Activated CD4-positive, alpha-beta T cell treated with anti-CD3 and anti-CD28 coated beads, Interleukin-2, amount 50 U/mL, for 16 hours (primary cell): ENCODE data around the gene ZC2HC1B.
"Not testable (repeated sequence)": the region's sequence is repeated elsewhere in the genome, so short reads cannot be mapped to it uniquely, and the experiment has no call there.

Source experiments
- DNase-seq: peaks from one replicate; pipeline ENCODE4 v3.0.0-alpha.2; 2020

ZC2HC1B gene, protein sequence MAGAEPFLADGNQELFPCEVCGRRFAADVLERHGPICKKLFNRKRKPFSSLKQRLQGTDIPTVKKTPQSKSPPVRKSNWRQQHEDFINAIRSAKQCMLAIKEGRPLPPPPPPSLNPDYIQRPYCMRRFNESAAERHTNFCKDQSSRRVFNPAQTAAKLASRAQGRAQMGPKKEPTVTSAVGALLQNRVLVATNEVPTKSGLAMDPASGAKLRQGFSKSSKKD

GRCh38 chr6:143864234-143864633 is at the start of gene ZC2HC1B:
Gene ZC2HC1B (plus strand): TSS chr6:143864474. CDS start chr6:143864540, 66 bp downstream.
- no peak for DNase-seq

DNA sequence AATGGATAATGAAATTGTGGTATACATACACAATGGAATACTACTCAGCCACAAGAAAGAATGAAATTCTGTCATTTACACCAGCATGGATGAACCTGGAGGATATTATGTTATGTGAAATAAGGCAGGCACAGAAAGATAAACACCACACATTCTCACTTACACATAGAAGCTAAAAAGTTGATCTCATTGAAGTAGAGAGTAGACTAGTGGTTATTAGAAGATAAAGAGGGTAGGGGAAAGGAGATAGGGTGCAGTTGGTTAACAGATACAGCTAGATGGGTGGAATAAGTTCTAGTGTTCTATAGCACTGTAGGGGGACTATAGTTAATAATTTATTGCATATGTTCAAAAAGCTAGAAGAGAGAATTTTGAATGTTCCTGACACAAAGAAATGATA is 46.7 kb upstream of the ZC2HC1B start:
- DNase-seq: no peak

DNA sequence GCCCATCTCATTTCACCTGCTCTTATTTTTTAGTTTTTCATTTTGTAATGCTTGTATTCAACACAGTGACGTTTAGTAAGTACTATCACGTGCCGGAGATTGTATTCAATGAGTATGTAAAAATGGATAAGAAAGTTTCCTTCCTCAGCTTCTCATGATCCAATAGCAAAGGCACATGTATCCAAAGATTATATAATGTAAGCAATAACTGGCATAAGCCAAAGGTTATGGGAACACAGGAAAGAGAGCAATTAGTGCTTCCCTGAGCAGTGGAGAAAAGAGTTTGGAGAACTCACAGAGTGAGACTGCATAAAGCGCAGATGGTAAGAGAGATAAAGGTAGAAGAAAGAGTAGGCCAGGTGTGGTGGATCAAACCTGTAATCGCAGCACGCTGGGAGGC is 42.9 kb upstream of the ZC2HC1B start:
- no peak for DNase-seq

DNA sequence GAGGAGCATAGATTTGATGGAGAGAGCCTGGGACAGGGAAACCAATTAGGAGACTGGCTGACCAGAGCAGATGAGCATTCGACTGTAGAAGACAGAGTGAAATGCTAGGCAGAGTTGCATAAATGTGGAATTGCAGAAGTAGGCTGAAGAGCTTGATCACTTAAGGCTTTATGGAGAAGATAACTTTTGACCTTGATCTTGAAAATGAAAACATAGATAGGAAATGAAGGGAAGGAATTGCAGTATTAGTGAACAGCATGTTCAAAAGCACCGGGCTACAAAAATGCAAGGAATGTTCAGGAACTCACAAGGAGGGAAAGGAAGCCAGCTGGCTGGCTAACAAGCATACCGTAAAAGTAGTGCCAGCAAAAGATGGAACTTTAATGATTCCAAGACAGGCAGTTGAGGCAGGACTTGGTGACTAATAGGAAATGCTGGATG is 41.7 kb upstream of the ZC2HC1B start:
- DNase-seq: no peak

DNA sequence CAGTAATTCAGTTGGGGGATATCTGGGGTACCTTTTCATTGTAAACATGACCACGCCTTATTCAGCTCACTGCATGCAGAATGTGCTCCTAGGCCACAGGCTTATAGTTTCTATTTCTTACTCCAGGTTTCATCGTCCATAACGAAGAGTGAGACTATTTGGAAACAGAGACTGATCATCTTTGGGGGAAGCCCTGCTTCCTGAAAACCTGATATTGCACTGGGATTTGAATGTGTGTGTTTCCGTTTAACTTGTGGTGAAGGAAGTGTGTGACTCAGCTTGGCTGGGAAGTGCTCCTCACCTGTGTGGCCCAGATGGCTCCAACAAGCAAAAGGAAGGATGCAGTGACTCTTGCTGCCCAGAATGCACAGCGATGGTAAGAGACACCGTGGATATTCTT is 40.7 kb upstream of the ZC2HC1B start:
- no peak for DNase-seq

DNA sequence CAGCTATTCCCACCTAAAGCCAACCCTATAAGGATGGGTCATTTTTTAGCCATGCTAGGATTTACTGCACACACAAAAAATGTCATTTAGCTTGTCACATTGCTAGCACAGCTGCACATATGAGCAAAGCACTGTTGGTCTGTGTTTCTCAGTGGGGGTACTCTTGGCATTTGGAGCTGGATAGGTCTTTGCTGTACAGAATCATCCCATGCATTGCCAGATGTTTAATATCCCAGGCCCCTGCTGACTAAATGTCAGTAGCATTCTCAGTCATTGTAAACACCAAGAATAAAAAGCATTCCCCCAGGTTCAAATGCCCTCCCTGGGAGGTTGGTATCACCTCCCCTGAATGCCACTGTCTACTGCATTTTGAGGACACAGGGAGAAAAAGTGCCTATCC is 35.7 kb upstream of the ZC2HC1B start:
- no peak for DNase-seq

DNA sequence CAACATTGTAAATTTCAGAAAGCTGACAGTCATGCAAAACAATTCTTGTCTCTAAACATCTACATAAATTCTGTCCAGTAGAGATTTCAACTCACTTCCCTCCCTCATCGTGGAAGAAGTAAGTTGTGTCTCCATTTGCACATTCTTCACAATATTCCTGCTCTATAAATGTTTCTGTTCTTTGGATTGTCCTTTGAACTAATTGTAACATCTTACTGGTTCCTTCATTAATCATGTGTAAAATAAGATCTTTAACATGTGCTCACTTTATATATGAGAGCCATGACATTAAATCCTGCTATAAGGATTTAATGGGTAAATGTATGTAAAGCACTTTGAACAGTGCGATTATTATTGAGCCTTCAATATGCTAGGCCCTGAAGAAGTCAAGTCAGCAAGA is 28.1 kb upstream of the ZC2HC1B start:
- no peak for DNase-seq

DNA sequence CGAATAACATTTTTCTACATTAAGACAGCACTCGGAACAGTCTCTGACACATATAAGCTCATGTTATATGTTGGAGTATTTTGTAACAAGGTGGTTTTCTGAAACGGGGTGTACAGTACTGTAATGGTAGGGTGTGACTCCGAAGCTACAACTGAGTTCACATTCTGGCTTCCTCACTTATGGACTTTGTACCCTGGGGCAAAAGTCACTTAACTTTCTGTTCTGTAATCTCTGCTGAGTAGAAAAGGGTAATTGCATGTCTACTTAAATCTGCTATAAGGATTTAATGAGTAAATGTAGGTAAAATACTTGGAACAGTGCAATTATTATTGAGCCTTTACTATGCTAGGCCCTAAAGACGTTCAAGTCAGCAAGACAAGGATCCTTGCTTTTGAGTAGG is 25.9 kb upstream of the ZC2HC1B start:
- no peak for DNase-seq

DNA sequence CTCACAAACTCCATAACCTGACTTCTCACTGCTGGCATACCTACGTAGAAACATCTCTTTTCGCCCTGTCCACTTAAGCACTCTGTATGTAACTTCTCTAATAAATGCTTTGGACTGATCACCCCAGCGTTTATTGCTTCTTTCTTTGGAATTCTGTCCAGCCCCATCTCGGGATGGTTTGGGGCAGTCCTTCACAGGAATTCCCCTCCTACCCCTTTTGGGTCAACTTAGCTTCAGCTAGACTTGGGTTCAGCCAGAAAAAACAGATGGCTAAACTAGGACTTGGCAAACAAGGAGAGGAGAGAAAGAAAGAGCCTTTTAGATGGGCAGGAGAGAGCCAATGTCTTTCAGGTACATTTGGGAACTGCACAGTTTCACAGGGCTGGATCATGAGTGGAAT is 25.1 kb upstream of the ZC2HC1B start:
- DNase-seq: no peak

DNA sequence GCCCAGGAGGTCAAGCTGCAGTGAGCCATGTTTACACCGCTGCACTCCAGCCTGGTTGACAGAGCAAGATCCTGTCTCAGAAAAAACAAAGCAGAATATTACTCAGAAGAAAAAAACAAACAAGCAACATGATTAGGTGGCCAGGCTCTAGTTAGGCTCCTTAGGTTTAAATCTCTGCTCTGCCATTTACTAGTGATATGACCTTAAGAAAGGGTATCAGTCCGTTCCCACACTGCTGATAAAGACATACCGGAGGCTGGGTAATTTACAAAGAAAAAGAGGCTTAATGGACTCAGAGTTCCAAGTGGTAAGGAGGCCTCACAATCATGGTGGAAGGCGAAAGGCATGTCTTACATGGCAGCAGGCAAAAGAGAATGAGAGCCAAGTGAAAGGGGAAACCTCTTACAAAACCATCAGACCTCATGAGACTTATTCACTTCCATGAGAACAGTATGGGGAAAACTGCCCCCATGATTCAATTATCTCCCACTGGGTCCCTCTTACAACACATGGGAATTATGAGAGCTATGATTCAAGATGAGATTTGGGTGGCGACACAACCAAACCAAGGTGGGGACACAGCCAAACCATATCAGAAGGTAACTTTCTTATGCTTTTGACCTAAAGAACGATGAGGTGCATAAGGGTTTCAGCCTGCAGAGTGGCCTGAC is 23.5 kb upstream of the ZC2HC1B start:
- DNase-seq: no peak

DNA sequence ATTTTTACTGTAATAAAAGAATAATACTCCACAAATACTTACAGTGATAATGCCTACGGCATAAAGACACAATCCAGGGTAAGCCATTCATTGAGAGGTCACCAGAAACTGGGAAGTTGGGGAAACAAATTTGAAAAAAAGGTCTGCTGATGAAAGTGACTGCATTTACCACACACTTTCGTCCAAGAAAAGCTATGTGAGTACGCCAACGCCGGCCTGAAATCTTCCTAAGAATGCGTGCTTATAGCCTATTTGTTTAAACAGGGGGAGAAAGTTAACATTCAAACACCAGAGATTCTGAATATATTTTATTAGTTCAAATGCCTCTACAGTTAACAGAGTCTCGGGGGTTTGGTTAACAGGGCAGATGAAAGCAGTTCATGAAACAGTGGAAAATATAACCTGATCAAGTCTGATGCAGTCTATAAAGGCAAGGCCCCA is 21.8 kb upstream of the ZC2HC1B start:
- no peak for DNase-seq

DNA sequence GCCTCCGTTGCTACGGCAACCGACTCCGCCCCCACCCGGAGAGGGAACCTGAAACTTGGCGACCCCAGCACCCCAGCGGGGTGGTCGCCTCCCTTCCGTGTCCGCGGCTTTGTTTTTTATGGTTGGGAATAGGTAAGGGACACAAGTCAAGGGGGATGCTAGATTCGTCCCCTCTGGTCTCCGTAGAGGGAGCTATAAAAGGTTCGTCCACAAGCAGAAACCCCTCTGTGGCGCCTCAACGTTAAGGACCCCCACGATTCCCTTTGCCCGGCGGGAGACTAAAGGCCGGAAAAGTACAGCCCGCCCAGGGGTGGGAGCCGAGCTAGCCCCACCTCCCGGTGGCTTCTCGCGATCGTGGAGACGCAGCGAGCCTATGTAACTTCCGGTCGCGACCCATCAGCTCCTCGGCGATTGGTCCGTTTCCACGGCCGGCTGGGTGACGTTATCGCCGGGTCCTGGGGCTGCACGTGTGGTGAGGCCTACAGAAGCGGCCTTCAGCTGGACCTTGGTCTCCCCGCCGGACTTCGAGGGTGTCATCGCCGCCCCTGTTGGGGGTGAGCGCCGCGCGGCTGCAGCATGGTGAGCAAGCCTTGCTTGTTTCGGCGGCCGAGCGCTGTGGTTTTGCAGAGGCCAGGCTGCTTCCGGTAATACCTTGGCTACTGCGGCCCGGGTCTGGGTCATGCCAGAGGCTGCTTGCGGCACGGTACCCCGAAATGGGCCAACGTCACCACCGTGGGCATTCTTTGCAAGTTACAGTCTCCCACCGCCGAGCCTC is 21.2 kb upstream of the ZC2HC1B start, which contains the start of gene LTV1:
Gene LTV1, plus strand, starts transcription at position 437 of the 775 bp plus-strand sequence. Its CDS starts 140 bp downstream, at position 577.
- DNase-seq: peak; percentile 95

DNA sequence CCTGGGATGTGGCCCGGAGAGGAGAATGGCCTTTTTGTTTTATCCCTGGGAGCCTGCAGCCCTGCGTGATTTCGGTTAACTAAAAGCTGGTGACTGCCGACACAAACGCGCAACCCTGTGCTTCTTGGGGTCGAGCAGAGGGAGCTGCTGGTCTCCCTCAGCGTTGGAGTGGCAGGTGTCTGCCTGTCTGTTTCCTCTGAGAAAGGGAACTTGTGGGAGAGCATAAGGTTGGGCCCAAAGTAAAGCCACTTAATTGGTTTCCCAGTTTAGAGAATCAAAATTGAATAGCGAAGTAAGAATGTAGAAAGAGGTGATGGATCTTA is 20.6 kb upstream of the ZC2HC1B start:
- no peak for DNase-seq

GRCh38 chr6:143844006-143844405 is 20.3 kb upstream of the ZC2HC1B start:
- no peak for DNase-seq

DNA sequence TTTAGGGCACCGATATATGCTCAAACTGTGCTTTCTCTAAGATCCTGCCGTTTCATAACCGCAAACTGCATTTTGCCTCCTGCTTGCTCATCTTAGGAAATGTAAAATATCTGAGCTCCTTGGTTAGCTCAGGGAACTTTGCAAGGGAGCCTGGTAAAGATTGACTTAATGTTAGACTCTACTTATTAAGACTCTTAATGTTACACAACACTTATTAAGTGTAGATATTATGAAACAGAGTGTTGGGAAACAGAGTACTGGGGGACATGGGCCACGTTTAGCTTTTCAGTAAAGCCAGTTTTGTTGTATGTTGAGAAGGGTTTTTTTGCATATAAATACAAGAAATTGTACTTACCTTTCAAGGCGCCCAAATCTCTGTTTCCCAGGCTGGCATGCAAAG is 19.2 kb upstream of the ZC2HC1B start:
- no peak for DNase-seq

DNA sequence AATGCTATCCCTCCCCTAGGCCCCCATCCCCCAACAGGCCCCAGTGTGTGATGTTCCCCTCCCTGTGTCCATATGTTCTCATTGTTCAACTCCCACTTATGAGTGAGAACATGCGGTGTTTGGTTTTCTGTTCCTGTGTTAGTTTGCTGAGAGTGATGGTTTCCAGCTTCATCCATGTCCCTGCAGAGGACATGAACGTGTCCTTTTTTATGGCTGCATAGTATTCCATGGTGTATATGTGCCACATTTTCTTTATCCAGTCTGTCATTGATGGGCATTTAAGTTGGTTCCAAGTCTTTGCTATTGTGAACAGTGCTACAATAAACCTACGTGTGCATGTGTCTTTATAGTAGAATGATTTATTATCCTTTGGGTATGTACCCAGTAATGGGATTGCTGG is 12.6 kb upstream of the ZC2HC1B start:
- DNase-seq: not testable (repeated sequence)

GRCh38 chr6:143855057-143855456 is 9.2 kb upstream of the ZC2HC1B start:
- not testable (repeated sequence) for DNase-seq

GRCh38 chr6:143856762-143857161 is 7.5 kb upstream of the ZC2HC1B start:
- not testable (repeated sequence) for DNase-seq

- DNase-seq: no peak
Measured at GRCh38 chr6:143857651-143858050, 6.6 kb upstream of the ZC2HC1B start.

GRCh38 chr6:143859891-143860660 is 4.2 kb upstream of the ZC2HC1B start:
- no peak for DNase-seq

- no peak for DNase-seq
Measured at GRCh38 chr6:143863771-143864170, 503 bp upstream of the ZC2HC1B start.

DNA sequence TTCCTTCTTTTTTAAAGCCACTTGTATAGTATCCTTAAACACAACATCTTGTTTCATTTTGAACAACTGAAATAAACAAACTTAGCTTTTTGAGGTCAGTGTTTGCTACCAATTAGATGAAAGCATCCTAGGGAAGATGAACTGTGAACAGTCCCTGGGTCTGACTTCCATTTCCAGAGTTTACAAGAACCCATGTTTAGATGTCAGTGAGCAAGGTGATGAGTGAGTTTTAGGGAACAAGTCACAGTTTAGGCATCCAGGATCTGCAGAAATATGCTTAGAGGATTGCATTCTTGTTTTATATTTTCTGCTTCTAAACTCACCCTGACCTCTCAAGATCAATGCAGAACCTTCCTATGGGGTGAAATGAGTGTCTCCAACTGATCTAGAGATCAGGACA is 3.0 kb downstream of the ZC2HC1B start:
- DNase-seq: no peak

DNA sequence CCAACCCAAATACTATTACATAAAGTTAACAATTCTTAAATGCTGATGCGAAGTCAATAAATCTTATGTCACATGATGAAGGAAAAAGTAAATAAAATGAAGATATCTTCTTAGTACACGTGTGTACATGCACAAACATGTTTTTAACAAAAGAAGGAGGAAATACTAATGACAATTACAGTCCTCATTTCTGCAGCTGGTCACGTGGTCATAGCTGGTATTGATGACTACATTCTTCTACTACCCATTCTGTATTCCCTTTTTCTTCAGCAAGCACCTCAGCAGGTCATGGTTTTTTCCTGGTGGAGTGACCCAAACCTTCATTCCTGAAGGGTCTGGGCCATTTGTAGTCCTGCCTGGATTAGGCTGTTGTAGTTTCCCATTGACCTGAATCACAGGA is 4.5 kb downstream of the ZC2HC1B start:
- DNase-seq: not testable (repeated sequence)
